K562 (cell line): Measurements from ENCODE around the gene FAM131C. TPM values are rescaled to one million over a fixed set of nuclear protein-coding genes. Genes with fewer than 3 reads are reported as not detected.
A peak's percentile ranks its signal among the peaks of the same experiment; 100 is the strongest.

Experiments used
- ARID1B ChIP-seq: fragments of 450-650 bp; IDR thresholded peaks from 2 replicates; pipeline ENCODE4 v1.6.1; 2016; ENCODE audit warnings: antibody characterized with exemption, mild to moderate bottlenecking, inconsistent platforms
- BDP1 ChIP-seq: IDR thresholded peaks from 3 replicates; pipeline ENCODE4 v1.6.1; 2011; ENCODE audit not compliant: insufficient read length, insufficient read depth
- CREM ChIP-seq: IDR thresholded peaks from 2 replicates; pipeline ENCODE4 v1.6.1; 2014; ENCODE audit warnings: antibody characterized with exemption, low read depth
- ERF ChIP-seq: fragments of 450-650 bp; formaldehyde crosslinking; IDR thresholded peaks from 2 replicates; pipeline ENCODE4 v1.4.0; 2020; ENCODE audit warnings: mild to moderate bottlenecking, mixed read lengths
- ESRRA ChIP-seq: fragments of 450-650 bp; IDR thresholded peaks from 2 replicates; pipeline ENCODE4 v1.6.1; 2014; ENCODE audit warnings: low read depth, mild to moderate bottlenecking, moderate library complexity, borderline replicate concordance
- HOXB6 ChIP-seq: fragments of 250-450 bp; sonication (Bioruptor Pico); IDR thresholded peaks from 2 replicates; pipeline ENCODE4 v1.5.1; 2022; ENCODE audit warnings: mild to moderate bottlenecking, borderline replicate concordance
- L3MBTL2 ChIP-seq: fragments of 450-650 bp; IDR thresholded peaks from 2 replicates; pipeline ENCODE4 v1.6.1; 2016; ENCODE audit warnings: mild to moderate bottlenecking, moderate library complexity
- MAFK ChIP-seq: IDR thresholded peaks from 2 replicates; pipeline ENCODE4 v1.6.1; 2011; ENCODE audit warnings: low read length, improper control_type of control experiment
- MED1 ChIP-seq: sonication (generic); formaldehyde crosslinking; IDR thresholded peaks from 2 replicates; pipeline ENCODE4 v1.8.1; 2023; ENCODE audit warnings: missing genetic modification reagents, borderline replicate concordance
- MNT ChIP-seq, 2 experiments: fragments of 450-650 bp; conservative IDR thresholded peaks; 2 replicates each; pipeline ENCODE4 v1.6.1; 2017; ENCODE audit warnings: mild to moderate bottlenecking in 2 of 2, moderate library complexity in 2 of 2
- NFIC ChIP-seq: fragments of 450-650 bp; IDR thresholded peaks from 2 replicates; pipeline ENCODE4 v1.6.1; 2017; ENCODE audit warnings: mild to moderate bottlenecking, inconsistent platforms
- PHF20 ChIP-seq: fragments of 450-650 bp; IDR thresholded peaks from 2 replicates; pipeline ENCODE4 v1.6.1; 2018; ENCODE audit not compliant: partially characterized antibody
- POLR2G ChIP-seq: fragments of 200-400 bp; formaldehyde crosslinking; IDR thresholded peaks from 2 replicates; pipeline ENCODE4 v1.6.1; 2017; ENCODE audit warnings: low read depth, mild to moderate bottlenecking, antibody characterized with exemption, low read length, moderate library complexity
- PRPF4 ChIP-seq: fragments of 200-400 bp; formaldehyde crosslinking; IDR thresholded peaks from one replicate; pipeline ENCODE4 v1.6.1; 2017; ENCODE audit warnings: low read length, low read depth, mild to moderate bottlenecking; ENCODE audit not compliant: insufficient read depth, poor library complexity, severe bottlenecking
- RAD51 ChIP-seq: fragments of 450-650 bp; IDR thresholded peaks from 2 replicates; pipeline ENCODE4 v1.7.1; 2016; ENCODE audit warnings: low read depth, mild to moderate bottlenecking, borderline replicate concordance
- SLC30A9 ChIP-seq: fragments of 250-450 bp; sonication (Bioruptor Pico); IDR thresholded peaks from 2 replicates; pipeline ENCODE4 v1.8.0; 2022; ENCODE audit warnings: mild to moderate bottlenecking, moderate library complexity
- TBP ChIP-seq: optimal IDR thresholded peaks from 2 replicates; pipeline ENCODE3; 2011; ENCODE audit warnings: low read depth, low read length, improper control_type of control experiment
- THRAP3 ChIP-seq: fragments of 450-650 bp; IDR thresholded peaks from 2 replicates; pipeline ENCODE4 v1.6.1; 2016; ENCODE audit warnings: mild to moderate bottlenecking, inconsistent platforms, borderline replicate concordance
- TSC22D4 ChIP-seq: fragments of 450-650 bp; IDR thresholded peaks from 2 replicates; pipeline ENCODE4 v1.6.1; 2016; ENCODE audit warnings: missing genetic modification characterization, missing biosample characterization, control low read depth
- ZFP1 ChIP-seq: fragments of 450-650 bp; formaldehyde crosslinking; IDR thresholded peaks from 2 replicates; pipeline ENCODE4 v1.4.0; 2020; ENCODE audit warnings: mild to moderate bottlenecking, mixed read lengths
- ZNF184 ChIP-seq: sonication (generic); formaldehyde crosslinking; IDR thresholded peaks from 2 replicates; pipeline ENCODE4 v1.5.0; 2020; ENCODE audit warnings: missing genetic modification reagents
- ZSCAN29 ChIP-seq: fragments of 450-650 bp; IDR thresholded peaks from 2 replicates; pipeline ENCODE4 v1.6.1; 2017
- polyA plus RNA-seq, 8 experiments: library from polyadenylated mRNA; depleted of rRNA in 4 of 8; stranded (reverse) in 5 of 8; unstranded in 3 of 8; fragments of >200 nt; fragmentation: Nextera tagmentation in 2 of 8; fragmentation: Illumina TruSeq in 1 of 8; extraction: Ambion mirVana in 2 of 8; extraction: Trizol in 1 of 8; gene quantifications; 2 replicates each; pipeline versions ENCODE4 v1.2.1 to v1.2.3, GENCODE V29; 2011 to 2014; ENCODE audit warnings: inconsistent platforms in 1 of 8, missing spikeins in 1 of 8
- total RNA-seq, 7 experiments: library from RNA; depleted of rRNA in 6 of 7; stranded (reverse); fragments of >200 nt in 6 of 7; fragmentation: Illumina TruSeq in 2 of 7; extraction: Trizol in 2 of 7; gene quantifications; 2 replicates each; pipeline versions ENCODE4 v1.2.1 to v1.2.3, GENCODE V29; 2011 to 2021; ENCODE audit warnings: low replicate concordance in 1 of 7
- TF ChIP-seq, protein P1 (sequence below): fragments of 250-450 bp; sonication (Bioruptor Pico); IDR thresholded peaks from 2 replicates; pipeline ENCODE4 v1.4.0; 2020; ENCODE audit warnings: mild to moderate bottlenecking, moderate library complexity, borderline replicate concordance
- TF ChIP-seq, protein P2 (sequence below): IDR thresholded peaks from 3 replicates; pipeline ENCODE4 v1.6.1; 2011; ENCODE audit warnings: borderline replicate concordance, mild to moderate bottlenecking; ENCODE audit not compliant: insufficient read length, insufficient read depth

The FAM131C gene
- total and polyA plus RNA-seq, 9 of the 15 experiments (the other 6 are each of a cell fraction or from before 2014, with no cell fraction given): 0.10 to 0.29 (median 0.16) TPM; not detected in 6

DNA sequence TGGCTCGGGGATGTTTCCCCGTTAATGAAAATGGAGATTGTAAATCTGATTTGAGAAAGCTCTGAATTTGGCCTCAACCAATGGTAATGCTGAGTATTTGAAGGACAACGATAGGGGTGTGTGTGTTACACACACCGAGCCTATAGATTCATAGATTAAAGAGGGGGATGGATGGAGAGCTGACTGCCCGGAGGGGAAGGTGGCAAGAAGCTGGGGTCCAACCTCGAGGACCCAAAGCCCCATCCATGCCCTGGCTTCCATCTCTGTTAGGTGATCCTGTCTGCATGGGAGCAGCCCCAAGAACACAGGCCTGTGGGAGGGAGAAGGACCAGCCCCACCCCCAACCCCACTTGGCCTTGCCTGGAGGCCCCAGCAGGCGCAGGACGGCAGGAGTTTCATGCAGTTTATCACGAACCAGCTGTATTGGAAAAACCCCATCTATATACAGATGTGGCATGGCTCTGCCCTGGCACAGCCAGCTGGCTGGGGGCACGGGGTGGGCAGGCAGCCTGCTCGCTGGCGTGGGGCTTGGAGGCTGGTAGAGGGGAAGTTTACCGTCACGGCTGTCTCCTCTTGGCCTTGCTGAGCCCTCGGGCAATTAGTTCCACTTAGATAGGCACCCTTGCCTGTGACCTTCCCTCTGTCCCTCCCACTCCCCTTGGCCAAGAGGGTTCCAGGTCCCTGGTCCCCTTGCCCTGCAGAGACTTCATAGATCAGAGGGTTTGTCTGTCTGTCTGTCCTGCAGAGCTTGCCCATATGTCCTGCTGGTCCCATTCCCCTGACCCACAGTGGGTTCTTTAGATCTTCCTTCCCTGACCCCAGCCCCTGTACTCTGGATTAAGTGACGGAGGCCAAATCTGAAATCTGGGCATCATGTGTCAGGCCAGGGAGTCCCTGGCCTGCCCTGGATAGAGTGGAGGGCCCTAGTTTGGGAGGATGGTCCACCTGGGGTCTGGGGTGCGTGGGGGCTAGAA lies 58.7 kb downstream of the FAM131C start (continued):
- TF ChIP-seq, protein P1, sequence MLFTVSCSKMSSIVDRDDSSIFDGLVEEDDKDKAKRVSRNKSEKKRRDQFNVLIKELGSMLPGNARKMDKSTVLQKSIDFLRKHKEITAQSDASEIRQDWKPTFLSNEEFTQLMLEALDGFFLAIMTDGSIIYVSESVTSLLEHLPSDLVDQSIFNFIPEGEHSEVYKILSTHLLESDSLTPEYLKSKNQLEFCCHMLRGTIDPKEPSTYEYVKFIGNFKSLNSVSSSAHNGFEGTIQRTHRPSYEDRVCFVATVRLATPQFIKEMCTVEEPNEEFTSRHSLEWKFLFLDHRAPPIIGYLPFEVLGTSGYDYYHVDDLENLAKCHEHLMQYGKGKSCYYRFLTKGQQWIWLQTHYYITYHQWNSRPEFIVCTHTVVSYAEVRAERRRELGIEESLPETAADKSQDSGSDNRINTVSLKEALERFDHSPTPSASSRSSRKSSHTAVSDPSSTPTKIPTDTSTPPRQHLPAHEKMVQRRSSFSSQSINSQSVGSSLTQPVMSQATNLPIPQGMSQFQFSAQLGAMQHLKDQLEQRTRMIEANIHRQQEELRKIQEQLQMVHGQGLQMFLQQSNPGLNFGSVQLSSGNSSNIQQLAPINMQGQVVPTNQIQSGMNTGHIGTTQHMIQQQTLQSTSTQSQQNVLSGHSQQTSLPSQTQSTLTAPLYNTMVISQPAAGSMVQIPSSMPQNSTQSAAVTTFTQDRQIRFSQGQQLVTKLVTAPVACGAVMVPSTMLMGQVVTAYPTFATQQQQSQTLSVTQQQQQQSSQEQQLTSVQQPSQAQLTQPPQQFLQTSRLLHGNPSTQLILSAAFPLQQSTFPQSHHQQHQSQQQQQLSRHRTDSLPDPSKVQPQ (CRISPR knock-in tag): no peak
- TF ChIP-seq THRAP3: no peak
- no peak for TF ChIP-seq MED1 (CRISPR knock-in tag)
- TF ChIP-seq L3MBTL2: peak; percentile 93
- no peak for TF ChIP-seq POLR2G
- TF ChIP-seq, protein P2, sequence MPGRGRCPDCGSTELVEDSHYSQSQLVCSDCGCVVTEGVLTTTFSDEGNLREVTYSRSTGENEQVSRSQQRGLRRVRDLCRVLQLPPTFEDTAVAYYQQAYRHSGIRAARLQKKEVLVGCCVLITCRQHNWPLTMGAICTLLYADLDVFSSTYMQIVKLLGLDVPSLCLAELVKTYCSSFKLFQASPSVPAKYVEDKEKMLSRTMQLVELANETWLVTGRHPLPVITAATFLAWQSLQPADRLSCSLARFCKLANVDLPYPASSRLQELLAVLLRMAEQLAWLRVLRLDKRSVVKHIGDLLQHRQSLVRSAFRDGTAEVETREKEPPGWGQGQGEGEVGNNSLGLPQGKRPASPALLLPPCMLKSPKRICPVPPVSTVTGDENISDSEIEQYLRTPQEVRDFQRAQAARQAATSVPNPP: no peak
- no peak for TF ChIP-seq HOXB6 (CRISPR knock-in tag)
- no peak for TF ChIP-seq NFIC
- no peak for TF ChIP-seq TSC22D4 (tag)
- peak in 1 of 2 experiments; percentile 94; a peak in 3 of 4 replicates for TF ChIP-seq MNT (conservative IDR thresholded peaks at IDR 0.05)
- no peak for TF ChIP-seq TBP
- TF ChIP-seq PRPF4: no peak
- TF ChIP-seq ZNF184 (CRISPR knock-in tag): no peak
- no peak for TF ChIP-seq BDP1
- TF ChIP-seq ERF (CRISPR knock-in tag): no peak
- TF ChIP-seq ARID1B: 0 out of 2 replicates have a peak, but pooled peaks have one; percentile 20
- no peak for TF ChIP-seq MAFK
- no peak for TF ChIP-seq PHF20
- peak; percentile 85 for TF ChIP-seq RAD51
- no peak for TF ChIP-seq ZFP1 (CRISPR knock-in tag)
- no peak for TF ChIP-seq ZSCAN29
- TF ChIP-seq SLC30A9 (CRISPR knock-in tag): no peak
- TF ChIP-seq CREM: peak; percentile 36; the same call in 1 of the 2 replicates
- peak; percentile 44 for TF ChIP-seq ESRRA
